ENCODE data around the gene C16orf89.
"Not testable (repeated sequence)": the region's sequence is repeated elsewhere in the genome, so short reads cannot be mapped to it uniquely, and the experiment has no call there.

The C16orf89 gene

GRCh38 chr16:5084802-5085201 lies 19.0 kb upstream of the C16orf89 start:
- peak; percentile 16 to 34 for DNase-seq (ENCODE audit: low read depth in 2 of 2)

- DNase-seq (ENCODE audit: low read depth in 2 of 2) = not testable (repeated sequence)
Measured at GRCh38 chr16:5084099-5084731, 18.5 kb upstream of the C16orf89 start.

GRCh38 chr16:5083646-5084045 lies 17.9 kb upstream of the C16orf89 start:
- not testable (repeated sequence) for DNase-seq (ENCODE audit: low read depth in 2 of 2)

- not testable (repeated sequence) for DNase-seq (ENCODE audit: low read depth in 2 of 2)
Measured at GRCh38 chr16:5080996-5081395, 15.2 kb upstream of the C16orf89 start.

- not testable (repeated sequence) for DNase-seq (ENCODE audit: low read depth in 2 of 2)
Measured at GRCh38 chr16:5080461-5080860, 14.7 kb upstream of the C16orf89 start.

GRCh38 chr16:5078626-5079025 lies 12.9 kb upstream of the C16orf89 start:
- DNase-seq (ENCODE audit: low read depth in 2 of 2) = no peak

GRCh38 chr16:5077304-5077703 lies 11.5 kb upstream of the C16orf89 start:
- no peak for DNase-seq (ENCODE audit: low read depth in 2 of 2)

- DNase-seq (ENCODE audit: low read depth in 2 of 2) = no peak
Measured at GRCh38 chr16:5075637-5076036, 9.9 kb upstream of the C16orf89 start.

- DNase-seq (ENCODE audit: low read depth in 2 of 2) = not testable (repeated sequence)
Measured at GRCh38 chr16:5073771-5074170, 8.0 kb upstream of the C16orf89 start.

GRCh38 chr16:5073279-5073629 lies 7.5 kb upstream of the C16orf89 start:
- DNase-seq (ENCODE audit: low read depth in 2 of 2) = no peak

GRCh38 chr16:5072334-5073278 lies 6.8 kb upstream of the C16orf89 start:
- DNase-seq (ENCODE audit: low read depth in 2 of 2) = no peak

GRCh38 chr16:5071681-5072333 lies 6.1 kb upstream of the C16orf89 start, which contains the start of gene ALG1:
ALG1 (plus strand) TSS chr16:5071843; CDS start chr16:5071850, 7 bp downstream.
- peak; percentile 74 to 79 for DNase-seq (ENCODE audit: low read depth in 2 of 2)

GRCh38 chr16:5071341-5071680 lies 5.6 kb upstream of the C16orf89 start:
- DNase-seq (ENCODE audit: low read depth in 2 of 2) = no peak

GRCh38 chr16:5070431-5071186 lies 4.9 kb upstream of the C16orf89 start:
- no peak for DNase-seq (ENCODE audit: low read depth in 2 of 2)

GRCh38 chr16:5069854-5070253 lies 4.1 kb upstream of the C16orf89 start:
- no peak for DNase-seq (ENCODE audit: low read depth in 2 of 2)

- no peak for DNase-seq (ENCODE audit: low read depth in 2 of 2)
Measured at GRCh38 chr16:5069048-5069447, 3.3 kb upstream of the C16orf89 start.

- DNase-seq (ENCODE audit: low read depth in 2 of 2) = no peak
Measured at GRCh38 chr16:5066511-5066910, 755 bp upstream of the C16orf89 start.

- no peak for DNase-seq (ENCODE audit: low read depth in 2 of 2)
Measured at GRCh38 chr16:5065326-5065725, 430 bp downstream of the C16orf89 start.

GRCh38 chr16:5064915-5065314 lies 841 bp downstream of the C16orf89 start:
- DNase-seq (ENCODE audit: low read depth in 2 of 2) = no peak

GRCh38 chr16:5062790-5063765 lies 2.7 kb downstream of the C16orf89 start:
- DNase-seq (ENCODE audit: low read depth in 2 of 2) = no peak

- DNase-seq (ENCODE audit: low read depth in 2 of 2) = no peak
Measured at GRCh38 chr16:5062051-5062450, 3.7 kb downstream of the C16orf89 start.

Measured in stimulated activated CD4-positive, alpha-beta T cell treated with anti-CD3 and anti-CD28 coated beads, Interleukin-1b, Interleukin-23, amount 100 ng/mL, for 1 hour (primary cell).